Right ventricle myocardium inferior (tissue), 1 donor: ENCODE results near the gene MAP4K1. TPM values are rescaled to one million over a fixed set of nuclear protein-coding genes. Genes with fewer than 3 reads are reported as not detected.

Experiments
- ATAC-seq: fragments of 200-7000 bp; cut with Tn5 transposase; one replicate; pipeline ENCODE4 v1.9.1; 2020; ENCODE audit warnings: mild to moderate bottlenecking, moderate library complexity
- DNase-seq: peaks from one replicate; pipeline ENCODE4 v3.0.0; 2021; ENCODE audit errors: missing footprints
- intact Hi-C: fragments of 100-400 bp; cut with DNase I; formaldehyde crosslinking; loops from one replicate; pipeline ENCODE4 v1.11.0; 2022
- total RNA-seq: library from RNA; stranded (reverse); fragmentation: NEBNext Ultra II Directional; extraction: Animal tissue kit (Norgen Biotek cat#: 25700); gene quantifications from one replicate; pipeline ENCODE4 v1.2.1, GENCODE V29; 2021
- donor health status: DM: no; HTN: yes; CAD: no; lungs with severe emphysema.

The MAP4K1 gene
- total RNA-seq, 1 donor from 2014 or later = 3.1 TPM

GRCh38 chr19:38655148-38655824, 37.5 kb upstream of the MAP4K1 start:
- no peak for ATAC-seq
- DNase-seq = peak; percentile 11
- intact Hi-C loops = no loop called here

GRCh38 chr19:38654628-38655055, 36.9 kb upstream of the MAP4K1 start:
- DNase-seq (no peak), ATAC-seq (no peak)
- intact Hi-C loops = loop anchor here (5.0 kb wide), 1 partner anchor 58 kb away; no protein-coding TSS in a partner anchor

GRCh38 chr19:38653028-38653571, 35.3 kb upstream of the MAP4K1 start:
- peak; percentile 36 for ATAC-seq
- DNase-seq = peak; percentile 57

DNA sequence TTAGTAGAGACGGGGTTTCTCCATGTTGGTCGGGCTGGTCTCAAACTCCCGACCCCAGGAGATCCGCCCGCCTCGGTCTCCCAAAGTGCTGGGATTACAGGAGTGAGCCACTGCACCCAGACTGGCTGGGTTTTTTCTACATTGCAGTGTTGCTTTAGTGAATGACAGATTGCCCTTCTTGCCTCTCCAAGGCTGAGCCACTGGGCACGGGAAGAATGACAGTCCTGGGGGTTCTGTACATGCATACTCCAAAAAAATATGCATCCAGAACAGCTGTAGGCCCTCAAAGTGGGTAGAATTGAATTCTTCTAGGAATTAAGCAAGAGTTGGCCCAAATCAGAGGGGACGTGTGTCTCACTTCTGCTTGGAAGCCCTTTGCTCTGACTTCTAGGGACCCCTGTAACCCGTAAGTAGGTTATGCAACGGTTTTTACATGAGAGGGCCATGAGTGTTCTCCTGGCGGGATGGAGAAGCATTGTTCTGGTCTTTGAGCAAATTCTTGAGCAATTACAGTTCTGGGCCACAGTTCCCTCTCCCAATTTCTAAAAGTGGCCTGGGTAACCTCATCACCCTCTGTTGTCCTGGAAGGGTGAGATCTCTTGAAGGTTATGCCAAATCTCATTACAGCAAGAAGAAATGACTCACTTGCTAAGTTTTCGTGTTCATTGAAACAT, 33.3 kb upstream of the MAP4K1 start:
- DNase-seq (peak; percentile 41), ATAC-seq (peak; percentile 17)
- intact Hi-C loops = loop anchor here (2.0 to 5.0 kb wide), 2 partner anchors 61 to 180 kb away; partner anchors contain the start of gene ECH1

More at GRCh38 chr19:38653028-38653571, 35.3 kb upstream of the MAP4K1 start:
- intact Hi-C loops = loop anchor here (5.0 kb wide), 1 partner anchor 59 kb away; no protein-coding TSS in a partner anchor

GRCh38 chr19:38650172-38650775, 32.5 kb upstream of the MAP4K1 start:
- ATAC-seq (no peak), DNase-seq (peak; percentile 34)
- intact Hi-C loops = loop anchor here (2.0 to 5.0 kb wide), 2 partner anchors 62 to 181 kb away; partner anchors contain the start of gene ECH1

DNA sequence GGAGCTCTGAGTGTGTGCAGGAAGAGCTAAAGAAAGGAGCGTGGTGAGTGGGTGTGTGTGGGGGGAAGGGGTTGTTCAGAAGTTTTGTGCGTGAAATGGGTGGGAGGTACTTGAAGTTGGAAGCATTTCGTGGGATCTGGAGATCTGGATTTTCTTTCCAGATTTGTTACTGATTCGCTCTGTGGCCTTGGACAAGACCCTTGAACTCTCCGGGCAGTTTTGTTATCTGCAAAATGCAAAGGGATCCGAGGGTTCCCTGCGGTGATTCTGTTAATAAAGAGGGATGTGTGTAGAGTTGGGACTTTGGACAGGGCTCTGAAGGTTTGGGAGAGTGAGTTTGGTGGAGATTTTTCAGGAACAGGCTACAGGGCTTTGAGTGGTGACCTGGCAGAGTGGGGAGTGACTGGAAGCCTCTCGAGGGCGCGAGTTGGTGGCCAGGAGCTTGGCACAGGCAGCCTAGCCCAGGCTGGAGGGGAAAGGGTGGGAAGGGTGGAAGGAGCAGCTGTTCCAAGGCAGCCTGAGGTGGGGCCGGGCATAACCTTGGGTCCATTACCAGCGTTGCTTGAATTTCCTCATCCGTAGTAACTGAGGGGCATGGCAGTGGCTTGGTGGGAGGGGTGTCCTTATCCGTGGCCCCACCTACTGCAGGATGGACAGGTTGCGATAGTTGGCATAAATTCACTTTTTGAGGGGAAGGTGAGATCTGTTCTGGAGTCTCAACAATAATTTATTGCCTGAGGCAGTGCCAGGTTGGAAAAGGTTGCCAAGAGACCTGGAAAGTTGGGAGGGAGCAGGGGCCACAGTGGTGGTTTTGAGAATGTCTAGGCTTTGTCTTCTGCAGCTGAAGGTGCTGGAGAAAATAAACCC, 31.8 kb upstream of the MAP4K1 start:
- ATAC-seq (no peak), DNase-seq (peak; percentile 59)
- intact Hi-C loops = loop anchor here (2.0 to 5.0 kb wide), 4 partner anchors 15 to 203 kb away; partner anchors contain the start of gene ECH1

GRCh38 chr19:38648769-38649304, 31.1 kb upstream of the MAP4K1 start:
- intact Hi-C loops = loop anchor here (2.0 to 5.0 kb wide), 2 partner anchors 16 to 203 kb away; no protein-coding TSS in a partner anchor
- DNase-seq (peak; percentile 16), ATAC-seq (no peak)

DNA sequence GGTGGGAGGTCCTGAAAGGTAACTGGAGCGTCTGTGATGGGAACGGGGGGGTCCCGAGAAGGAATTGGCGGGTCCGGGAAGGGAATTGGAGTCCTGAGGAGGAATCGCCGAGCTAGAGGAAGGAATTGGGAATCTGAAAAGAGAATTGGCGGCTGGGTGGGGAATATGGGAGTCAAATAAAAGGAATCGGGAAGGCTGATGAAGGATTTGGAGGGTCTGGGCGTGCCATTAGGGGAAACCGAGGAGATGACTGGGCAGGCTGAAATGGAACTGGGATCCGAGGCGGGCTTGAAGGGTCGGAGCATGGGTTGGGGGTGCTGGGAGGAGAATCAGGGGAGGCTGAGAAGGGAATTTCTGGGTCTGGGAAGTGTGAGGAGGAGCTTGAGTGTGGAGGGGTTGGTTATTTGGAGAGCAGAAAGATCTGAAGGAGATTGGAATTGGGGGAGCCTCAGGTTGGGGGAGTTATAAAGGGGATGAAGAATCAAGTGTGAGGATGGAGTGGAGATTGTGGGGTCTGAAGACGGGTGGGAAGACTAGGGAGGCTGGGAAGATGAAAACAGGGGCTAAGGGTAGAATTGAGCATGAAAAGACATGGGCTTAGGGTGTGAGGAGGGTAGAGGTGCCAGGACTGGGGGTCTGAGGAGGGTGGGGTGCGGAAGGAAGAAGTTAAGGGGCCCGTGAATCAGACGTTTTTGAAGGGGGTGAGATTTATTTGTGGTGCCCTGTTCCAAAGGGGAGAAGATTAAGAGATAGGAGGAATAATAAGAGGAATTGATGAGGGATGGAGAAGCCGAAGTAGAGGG, 30.4 kb upstream of the MAP4K1 start:
- ATAC-seq (no peak), DNase-seq (peak; percentile 22)
- intact Hi-C loops = loop anchor here (2.0 to 5.0 kb wide), 2 partner anchors 17 to 204 kb away; no protein-coding TSS in a partner anchor

GRCh38 chr19:38647368-38647965, 29.7 kb upstream of the MAP4K1 start, which contains the start of gene ACTN4:
ACTN4 (plus strand) TSS chr19:38647649; CDS start chr19:38647746, 97 bp downstream.
- peak; percentile 100 for DNase-seq
- intact Hi-C loops = loop anchor here (5.0 kb wide), 1 partner anchor 205 kb away; no protein-coding TSS in a partner anchor

DNA sequence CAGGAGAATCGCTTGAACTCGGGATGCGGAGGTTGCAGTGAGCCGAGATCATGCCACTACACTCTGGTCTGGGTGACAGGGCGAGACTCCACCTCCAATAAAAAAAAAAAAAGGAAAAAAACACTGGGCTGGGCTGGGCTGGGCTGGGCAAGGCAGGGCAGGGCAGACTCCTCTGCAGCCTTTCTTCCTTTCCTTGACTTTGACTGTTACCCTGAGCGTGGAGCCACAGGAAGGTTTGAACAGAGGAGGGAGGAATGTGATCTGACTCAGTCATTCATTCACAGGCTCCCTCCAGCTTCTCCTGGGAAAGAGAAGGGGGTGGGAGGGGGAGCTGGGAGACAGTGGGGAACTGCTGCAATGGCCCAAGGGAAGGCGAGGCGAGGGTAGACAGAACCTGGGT, 27.0 kb upstream of the MAP4K1 start:
- ATAC-seq (no peak), DNase-seq (no peak)
- intact Hi-C loops = loop anchor here (5.0 kb wide), 1 partner anchor 208 kb away; no protein-coding TSS in a partner anchor

More at GRCh38 chr19:38647368-38647965, 29.7 kb upstream of the MAP4K1 start, which contains the start of gene ACTN4:
- peak; percentile 93 for ATAC-seq

DNA sequence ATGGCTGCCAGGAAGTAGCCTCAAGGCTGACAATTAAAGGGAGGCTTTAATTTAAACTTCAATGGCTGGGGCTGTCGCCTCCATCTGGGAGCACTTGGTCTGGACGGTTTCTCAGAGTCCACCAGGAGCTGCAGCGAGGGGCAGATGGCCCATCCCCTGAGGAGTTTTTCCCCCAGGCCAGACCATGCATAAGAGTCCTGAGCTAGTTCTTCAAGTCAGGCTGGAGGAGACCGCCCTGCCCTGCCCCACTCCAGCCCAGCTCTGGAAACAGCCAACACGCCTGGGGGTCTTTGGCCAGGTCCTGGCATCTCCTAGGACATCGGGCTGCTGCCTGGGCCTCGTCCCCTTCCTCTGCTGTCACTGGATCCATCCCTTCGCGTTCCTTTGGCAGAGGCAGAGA, 24.4 kb upstream of the MAP4K1 start:
- intact Hi-C loops = no loop called here
- ATAC-seq = no peak
- peak; percentile 4 for DNase-seq

DNA sequence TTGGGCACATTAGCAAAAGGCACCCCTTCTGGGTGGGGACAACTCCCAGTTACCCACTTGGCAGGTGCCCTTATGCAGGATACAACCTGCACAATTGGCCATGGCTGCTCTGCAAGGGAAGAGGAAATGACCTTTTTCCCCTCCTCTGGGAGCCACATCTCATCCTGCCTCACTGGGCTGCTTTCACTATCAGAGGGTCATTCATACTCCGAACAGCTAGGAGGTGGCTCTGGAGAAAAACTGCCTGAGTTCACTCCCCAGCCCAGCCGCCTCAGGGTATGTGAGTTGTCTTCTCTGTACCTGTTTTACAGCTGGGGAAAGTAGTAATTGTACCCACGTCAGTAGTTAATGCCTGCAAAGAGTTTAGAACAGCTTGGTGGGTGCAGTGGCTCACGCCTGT, 22.6 kb upstream of the MAP4K1 start:
- intact Hi-C loops = no loop called here
- no peak for DNase-seq

GRCh38 chr19:38639679-38640078, 21.9 kb upstream of the MAP4K1 start:
- intact Hi-C loops = no loop called here
- ATAC-seq = no peak

More for the DNA sequence above, 22.6 kb upstream of the MAP4K1 start:
- ATAC-seq = no peak

GRCh38 chr19:38638461-38638860, 20.7 kb upstream of the MAP4K1 start:
- intact Hi-C loops = no loop called here
- DNase-seq (no peak), ATAC-seq (no peak)

More at GRCh38 chr19:38639679-38640078, 21.9 kb upstream of the MAP4K1 start:
- DNase-seq = no peak

DNA sequence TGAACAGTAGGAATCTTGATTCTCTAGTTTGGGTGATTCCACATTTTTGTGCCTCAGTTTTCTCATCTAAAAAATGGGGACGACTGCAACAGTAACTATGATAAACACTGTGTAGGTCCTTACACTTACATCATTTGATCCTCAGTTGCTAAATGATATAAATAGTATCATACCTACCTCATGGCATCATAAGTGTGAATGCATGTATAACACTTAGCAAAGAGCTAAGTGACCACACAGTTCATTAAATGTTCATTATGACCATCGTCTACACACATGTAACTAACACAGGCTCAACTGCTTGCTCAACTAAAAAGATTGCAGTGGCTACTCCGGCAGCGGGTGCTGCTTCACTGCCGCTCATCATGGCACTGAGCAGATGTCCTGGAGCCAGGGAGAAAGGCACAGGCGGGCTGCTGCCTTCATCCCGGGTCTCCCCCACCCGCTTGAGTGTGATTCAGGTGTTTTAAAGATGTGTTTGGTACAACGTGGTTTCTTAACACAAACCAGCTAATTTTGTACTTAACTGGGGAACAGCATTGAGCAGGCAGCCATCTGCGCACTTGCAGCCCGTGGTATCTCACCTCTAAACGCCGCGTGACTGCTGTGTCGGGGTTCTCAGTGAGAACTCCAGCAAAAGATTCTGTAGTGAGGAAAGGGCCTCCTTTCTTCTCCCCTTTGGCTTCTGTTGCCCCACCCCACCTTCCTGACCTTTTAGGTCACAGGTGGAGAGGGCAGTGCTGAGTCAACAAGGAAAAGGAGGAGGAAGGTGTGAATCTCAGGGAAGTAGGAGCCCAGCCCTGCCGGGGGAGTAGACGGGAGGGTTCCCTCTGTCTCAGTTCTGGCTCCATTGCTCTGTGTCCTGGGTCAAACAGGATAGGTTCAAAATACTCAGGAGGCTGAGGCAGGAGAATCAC, 18.0 kb upstream of the MAP4K1 start:
- intact Hi-C loops = loop anchor here (2.0 kb wide), 1 partner anchor 233 kb away; the partner anchor contains the start of gene FAM98C
- ATAC-seq (no peak), DNase-seq (no peak)
